ENCODE results near the gene CEP57L1.

GRCh38 chr6:109166673-109167072, 71.4 kb downstream of the CEP57L1 start:
- TF ChIP-seq, protein P1, sequence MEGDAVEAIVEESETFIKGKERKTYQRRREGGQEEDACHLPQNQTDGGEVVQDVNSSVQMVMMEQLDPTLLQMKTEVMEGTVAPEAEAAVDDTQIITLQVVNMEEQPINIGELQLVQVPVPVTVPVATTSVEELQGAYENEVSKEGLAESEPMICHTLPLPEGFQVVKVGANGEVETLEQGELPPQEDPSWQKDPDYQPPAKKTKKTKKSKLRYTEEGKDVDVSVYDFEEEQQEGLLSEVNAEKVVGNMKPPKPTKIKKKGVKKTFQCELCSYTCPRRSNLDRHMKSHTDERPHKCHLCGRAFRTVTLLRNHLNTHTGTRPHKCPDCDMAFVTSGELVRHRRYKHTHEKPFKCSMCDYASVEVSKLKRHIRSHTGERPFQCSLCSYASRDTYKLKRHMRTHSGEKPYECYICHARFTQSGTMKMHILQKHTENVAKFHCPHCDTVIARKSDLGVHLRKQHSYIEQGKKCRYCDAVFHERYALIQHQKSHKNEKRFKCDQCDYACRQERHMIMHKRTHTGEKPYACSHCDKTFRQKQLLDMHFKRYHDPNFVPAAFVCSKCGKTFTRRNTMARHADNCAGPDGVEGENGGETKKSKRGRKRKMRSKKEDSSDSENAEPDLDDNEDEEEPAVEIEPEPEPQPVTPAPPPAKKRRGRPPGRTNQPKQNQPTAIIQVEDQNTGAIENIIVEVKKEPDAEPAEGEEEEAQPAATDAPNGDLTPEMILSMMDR (IDR thresholded peaks at IDR 0.05; ENCODE audit: insufficient read depth, low read length), result no peak
- TF ChIP-seq REST (IDR thresholded peaks at IDR 0.05; ENCODE audit: insufficient replicate concordance, low read depth) (no peak), POLR2AphosphoS5 (IDR thresholded peaks at IDR 0.05; ENCODE audit: low read depth) (no peak)

Measured in HL-60 (cell line).